Ovary (tissue), 9 donors: Measurements from ENCODE around the gene ORC3. TPM values are rescaled to one million over a fixed set of nuclear protein-coding genes. Genes with fewer than 3 reads are reported as not detected.

ENCODE experiments used
- DNase-seq, 5 donors: peaks; one replicate each; pipeline ENCODE4 v3.0.0-alpha.2; 2019 to 2020
- H3K27ac ChIP-seq, 2 donors: fragments of 200-600 bp; one replicate each; pipeline versions ENCODE4 v1.5.1 to v1.8.0; 2019 to 2022
- H3K27me3 ChIP-seq: fragments of 200-600 bp; one replicate; pipeline ENCODE4 v1.8.0; 2022
- H3K36me3 ChIP-seq: fragments of 200-600 bp; sonication (generic); one replicate; pipeline ENCODE4 v1.5.1; 2019
- H3K4me1 ChIP-seq: one replicate; pipeline ENCODE4 v1.8.1; 2013; ENCODE audit warnings: mild to moderate bottlenecking, moderate library complexity; ENCODE audit not compliant: insufficient read depth
- H3K4me3 ChIP-seq: fragments of 200-600 bp; sonication (generic); one replicate; pipeline ENCODE4 v1.5.1; 2017
- H3K9me3 ChIP-seq, 2 donors: fragments of 200-600 bp in 1 of 2; sonication (generic) in 1 of 2; one replicate each; pipeline versions ENCODE4 v1.5.1 to v1.8.1; 2013 to 2019; ENCODE audit warnings: mild to moderate bottlenecking in 1 of 2, moderate library complexity in 1 of 2
- CTCF ChIP-seq, 3 donors: fragments of 450-650 bp in 2 of 3; fragments of 200-600 bp in 1 of 3; IDR thresholded peaks; one replicate each; pipeline versions ENCODE4 v1.5.1 to v1.8.0; 2016 to 2022; ENCODE audit warnings: antibody characterized with exemption in 3 of 3, mild to moderate bottlenecking in 1 of 3
- EP300 ChIP-seq: sonication (generic); formaldehyde crosslinking; IDR thresholded peaks from one replicate; pipeline ENCODE4 v1.6.1; 2017; ENCODE audit warnings: antibody characterized with exemption
- POLR2A ChIP-seq: fragments of 450-650 bp; IDR thresholded peaks from one replicate; pipeline ENCODE4 v1.6.1; 2017; ENCODE audit warnings: antibody characterized with exemption, mild to moderate bottlenecking, moderate library complexity
- WGBS, 3 donors: extraction: QIAGEN DNeasy Blood & Tissue Kit in 1 of 3; methylation state at CpG; one replicate each; pipeline versions ENCODE4 v1.1.5 to v1.1.7; 2013 to 2017; 5-methylcytosine and 5-hydroxymethylcytosine counted together
- intact Hi-C, 4 donors: fragments of 100-400 bp; cut with DNase I; formaldehyde crosslinking; loops; one replicate each; pipeline versions ENCODE4 v1.11.0 to v1.15.1; 2022 to 2023
- polyA plus RNA-seq, 2 donors: library from polyadenylated mRNA; stranded (reverse); fragments of 200-250 nt in 1 of 2; fragments of 350-450 nt in 1 of 2; fragmentation: Illumina TruSeq in 1 of 2; extraction: RNeasy Lipid Tissue Mini Kit (QIAGEN cat#74804) in 1 of 2; gene quantifications; one replicate each; pipeline ENCODE4 v1.2.3, GENCODE V29; 2013 to 2014
- total RNA-seq, 7 donors: library from RNA; depleted of rRNA in 2 of 7; stranded (reverse); fragments of >200 nt in 2 of 7; fragmentation: NEBNext Ultra II Directional in 3 of 7; extraction: Animal tissue kit (Norgen Biotek cat#: 25700) in 3 of 7; gene quantifications; one replicate each; pipeline versions ENCODE4 v1.1.0 to v1.2.4, GENCODE V29; 2016 to 2023
- donor health status: DM: no; HTN: no; CAD: no; lungs with moderate emphysema.
- donor health status: DM: no; HTN: no; CAD: no.
- donor health status: Bipolar disorder and iron deficiency.
- donor health status: DM: yes; HTN: yes; CAD: no.
- donor health status: DM: no; HTN: no; CAD: no.
- donor health status: DM: yes; HTN: yes; CAD: no.

The ORC3 gene
- total and polyA plus RNA-seq, 9 donors = 17.4 to 35.8 (median 26.0) TPM

- DNase-seq = no peak
- WGBS, 3 donors = 65 to 81% (median 75%) methylated on average over 1 of the region's 1 CpG
- Histone ChIP-seq H3K27me3 (no peaks in the 10 kb centered on the region), H3K36me3 (no peaks in the 10 kb centered on the region), H3K9me3 (no peaks in the 10 kb centered on the region), H3K4me1 (no peaks in the 10 kb centered on the region), H3K27ac (no peak overlapping the region), H3K4me3 (no peak overlapping the region)
- intact Hi-C loops = no loop called here
- TF ChIP-seq CTCF (IDR thresholded peaks at IDR 0.05) (no peak), POLR2A (no peak), EP300 (no peak)
These were observed 51.2 kb downstream of the ORC3 start for GRCh38 chr6:87641065-87641692.

GRCh38 chr6:87645080-87645479 lies 55.1 kb downstream of the ORC3 start:
- 73 to 84% (median 82%) methylated on average over 1 of the region's 1 CpG for WGBS, 3 donors
- H3K9me3 ChIP-seq = no peaks in the 10 kb centered on the region
- no peaks in the 10 kb centered on the region for H3K36me3 ChIP-seq
- intact Hi-C loops = no loop called here
- no peaks in the 10 kb centered on the region for H3K4me1 ChIP-seq
- H3K27ac ChIP-seq = no peak overlapping the region
- H3K27me3 ChIP-seq = no peaks in the 10 kb centered on the region
- H3K4me3 ChIP-seq = no peak overlapping the region
- DNase-seq = no peak
- TF ChIP-seq CTCF (IDR thresholded peaks at IDR 0.05) (no peak), POLR2A (no peak)

- peaks cover 1% of the 10 kb centered on the region for H3K4me1 ChIP-seq
- no peaks in the 10 kb centered on the region for H3K9me3 ChIP-seq
- H3K27me3 ChIP-seq = no peaks in the 10 kb centered on the region
- H3K27ac ChIP-seq = no peak overlapping the region
- H3K36me3 ChIP-seq = no peaks in the 10 kb centered on the region
- intact Hi-C loops = no loop called here
- TF ChIP-seq EP300 (no peak), POLR2A (no peak), CTCF (IDR thresholded peaks at IDR 0.05) (no peak)
- 43 to 58% (median 49%) methylated on average over 3 of the region's 3 CpGs for WGBS, 3 donors
- H3K4me3 ChIP-seq = no peak overlapping the region
- DNase-seq = no peak
These were observed 63.4 kb downstream of the ORC3 start for GRCh38 chr6:87653074-87653962.

- DNase-seq = no peak
- H3K4me1 ChIP-seq = peaks cover 1% of the 10 kb centered on the region
- TF ChIP-seq POLR2A (no peak), CTCF (IDR thresholded peaks at IDR 0.05) (no peak), EP300 (no peak)
- no peaks in the 10 kb centered on the region for H3K27me3 ChIP-seq
- intact Hi-C loops = no loop called here
- 84 to 90% (median 86%) methylated on average over 1 of the region's 1 CpG for WGBS, 3 donors
- no peaks in the 10 kb centered on the region for H3K9me3 ChIP-seq
- H3K36me3 ChIP-seq = no peaks in the 10 kb centered on the region
- H3K27ac ChIP-seq = no peak overlapping the region
- no peak overlapping the region for H3K4me3 ChIP-seq
These were observed 64.2 kb downstream of the ORC3 start for GRCh38 chr6:87654122-87654521.
